IMR-90 (cell line): Measurements from ENCODE around the gene MUC5AC. TPM values are rescaled to one million over a fixed set of nuclear protein-coding genes. Genes with fewer than 3 reads are reported as not detected.

ENCODE experiments used
- ATAC-seq: fragments of 200-7000 bp; cut with Tn5 transposase; 2 replicates; pipeline ENCODE4 v1.9.1; 2020; ENCODE audit warnings: low read depth, mild to moderate bottlenecking, moderate library complexity
- BruUV-seq: library from RNA; stranded (reverse); fragments of 400-500 nt; replicated peaks from 2 replicates; lab custom pipeline; 2021; lab: Mats Ljungman, UMichigan
- CTCF ChIA-PET: fragments of 300-600 bp; formaldehyde crosslinking; extraction: SDS; loops from one replicate; lab custom pipeline; 2021; ENCODE audit warnings: antibody characterized with exemption; lab: Yijun Ruan, JAX
- POLR2A ChIA-PET: fragments of 300-600 bp; sonication (Branson Sonifier 250); formaldehyde crosslinking; loops from one replicate; lab custom pipeline; 2022; ENCODE audit warnings: antibody characterized with exemption; ENCODE audit not compliant: unreplicated experiment; lab: Charles Lee
- DNase-seq: peaks from one replicate; pipeline ENCODE4 v3.0.0; 2013
- H2AFZ ChIP-seq: replicated peaks from 2 replicates; pipeline ENCODE3; 2013; ENCODE audit warnings: low read length, mild to moderate bottlenecking; ENCODE audit not compliant: poor library complexity
- H2AK5ac ChIP-seq: 2 replicates; pipeline ENCODE4 v1.6.1; 2013; ENCODE audit warnings: low read depth, low read length, inconsistent platforms
- H2AK9ac ChIP-seq: replicated peaks from 2 replicates; pipeline ENCODE3; 2013; ENCODE audit warnings: mild to moderate bottlenecking, low read depth, low read length, moderate library complexity; ENCODE audit not compliant: poor library complexity
- H2BK120ac ChIP-seq: 2 replicates; pipeline ENCODE4 v1.6.1; 2013; ENCODE audit warnings: low read depth, low read length, inconsistent platforms
- H2BK15ac ChIP-seq: 3 replicates; pipeline ENCODE4 v1.6.1; 2013; ENCODE audit warnings: low read depth, low read length, inconsistent platforms
- H2BK20ac ChIP-seq: 2 replicates; pipeline ENCODE4 v1.6.1; 2013; ENCODE audit warnings: low read depth, mild to moderate bottlenecking, inconsistent platforms, low read length, moderate library complexity
- H2BK5ac ChIP-seq: 2 replicates; pipeline ENCODE4 v1.6.1; 2013; ENCODE audit warnings: mild to moderate bottlenecking, low read depth, low read length, inconsistent platforms; ENCODE audit not compliant: poor library complexity, severe bottlenecking
- H3K14ac ChIP-seq: replicated peaks from 2 replicates; pipeline ENCODE4 v1.6.1; 2013; ENCODE audit warnings: low read depth, low read length, inconsistent platforms
- H3K18ac ChIP-seq: 2 replicates; pipeline ENCODE4 v1.6.1; 2013; ENCODE audit warnings: low read depth, low read length, control low read depth
- H3K23ac ChIP-seq: 2 replicates; pipeline ENCODE4 v1.6.1; 2013; ENCODE audit warnings: low read depth, low read length, inconsistent platforms
- H3K27ac ChIP-seq: 2 replicates; pipeline ENCODE4 v1.5.1; 2013; ENCODE audit warnings: mild to moderate bottlenecking, control low read depth, low read length; ENCODE audit not compliant: insufficient read depth
- H3K27me3 ChIP-seq: 2 replicates; pipeline ENCODE4 v1.6.1; 2013; ENCODE audit warnings: low read length; ENCODE audit not compliant: control insufficient read depth, insufficient read depth
- H3K36me3 ChIP-seq: 2 replicates; pipeline ENCODE4 v1.6.1; 2013; ENCODE audit warnings: low read length, mixed read lengths; ENCODE audit not compliant: control insufficient read depth, insufficient read depth
- H3K4ac ChIP-seq: 2 replicates; pipeline ENCODE4 v1.6.1; 2013; ENCODE audit warnings: low read depth, low read length, inconsistent platforms
- H3K4me1 ChIP-seq: 2 replicates; pipeline ENCODE4 v1.6.1; 2013; ENCODE audit warnings: low read length, mixed read lengths; ENCODE audit not compliant: control insufficient read depth, insufficient read depth
- H3K4me2 ChIP-seq: 2 replicates; pipeline ENCODE4 v1.6.1; 2013; ENCODE audit warnings: low read depth, mild to moderate bottlenecking, control low read depth, low read length, moderate library complexity
- H3K4me3 ChIP-seq: 2 replicates; pipeline ENCODE4 v1.5.1; 2013; ENCODE audit warnings: low read depth, mild to moderate bottlenecking, control low read depth, low read length, moderate library complexity; ENCODE audit not compliant: insufficient read depth
- H3K56ac ChIP-seq: 2 replicates; pipeline ENCODE4 v1.6.1; 2013; ENCODE audit warnings: low read length, inconsistent platforms; ENCODE audit not compliant: insufficient read depth; ENCODE audit errors: extremely low read depth
- H3K79me1 ChIP-seq, 2 experiments: 2 replicates each; pipeline ENCODE4 v1.6.1; 2013; ENCODE audit warnings: low read length in 2 of 2, inconsistent platforms in 1 of 2, low read depth in 1 of 2
- H3K9ac ChIP-seq: 2 replicates; pipeline ENCODE4 v1.6.1; 2013; ENCODE audit warnings: low read depth, low read length, control low read depth
- H3K9me1 ChIP-seq: 2 replicates; pipeline ENCODE4 v1.6.1; 2013; ENCODE audit warnings: low read length, inconsistent platforms; ENCODE audit not compliant: insufficient read depth
- H3K9me3 ChIP-seq: 2 replicates; pipeline ENCODE4 v1.6.1; 2013; ENCODE audit warnings: low read length; ENCODE audit not compliant: control insufficient read depth, insufficient read depth
- H4K20me1 ChIP-seq: 2 replicates; pipeline ENCODE4 v1.6.1; 2013; ENCODE audit warnings: low read length, inconsistent platforms; ENCODE audit not compliant: insufficient read depth
- H4K5ac ChIP-seq: 2 replicates; pipeline ENCODE4 v1.6.1; 2013; ENCODE audit warnings: mild to moderate bottlenecking, low read depth, low read length, control low read depth
- H4K8ac ChIP-seq, 2 experiments: 2 replicates each; pipeline ENCODE4 v1.6.1; 2013; ENCODE audit warnings: low read depth in 2 of 2, low read length in 2 of 2, control low read depth in 1 of 2, inconsistent platforms in 1 of 2
- H4K91ac ChIP-seq: 2 replicates; pipeline ENCODE4 v1.6.1; 2013; ENCODE audit warnings: low read depth, low read length, inconsistent platforms; ENCODE audit not compliant: insufficient read depth
- CEBPB ChIP-seq: IDR thresholded peaks from 2 replicates; pipeline ENCODE4 v1.6.1; 2012; ENCODE audit warnings: low read depth, low read length, improper control_type of control experiment
- FOS ChIP-seq: fragments of 150-350 bp; IDR thresholded peaks from 2 replicates; pipeline ENCODE4 v1.6.1; 2016; ENCODE audit warnings: low read depth, low read length
- MAZ ChIP-seq: IDR thresholded peaks from 2 replicates; pipeline ENCODE4 v1.6.1; 2012; ENCODE audit warnings: low read depth, mild to moderate bottlenecking, low read length, improper control_type of control experiment, moderate library complexity, borderline replicate concordance
- NFE2L2 ChIP-seq: fragments of 150-350 bp; IDR thresholded peaks from 2 replicates; pipeline ENCODE4 v1.6.1; 2016; ENCODE audit warnings: low read depth, mild to moderate bottlenecking, low read length
- POLR2A ChIP-seq: IDR thresholded peaks from 2 replicates; pipeline ENCODE4 v1.6.1; 2012; ENCODE audit warnings: mild to moderate bottlenecking, low read depth, low read length
- RFX5 ChIP-seq: IDR thresholded peaks from 2 replicates; pipeline ENCODE4 v1.8.0; 2012; ENCODE audit warnings: low read depth, mild to moderate bottlenecking, low read length, moderate library complexity
- WGBS, 2 experiments: methylation state at CpG; one replicate each; pipeline versions ENCODE4 v1.1.5 to v1.1.7; 2013; ENCODE audit warnings: missing lambda C conversion rate in 2 of 2; ENCODE audit not compliant: insufficient read length in 1 of 2; ENCODE audit errors: extremely low coverage in 2 of 2; 5-methylcytosine and 5-hydroxymethylcytosine counted together
- dilution Hi-C: fragments of 300-500 bp; cut with HindIII; formaldehyde crosslinking; loops from one replicate; pipeline ENCODE4 v1.14.3; 2018; ENCODE audit warnings: low sequenced_read_pairs; ENCODE audit not compliant: unreplicated experiment
- in situ Hi-C: fragments of 300-500 bp; cut with MboI; formaldehyde crosslinking; loops from 3 replicates; pipeline ENCODE4 v1.14.3; 2019; ENCODE audit warnings: low sequenced_read_pairs, inconsistent platforms, mixed read lengths
- intact Hi-C: fragments of 100-400 bp; cut with micrococcal nuclease; formaldehyde crosslinking; loops from 2 replicates; pipeline ENCODE4 v1.10.0; 2022
- polyA plus RNA-seq, 3 experiments: library from polyadenylated mRNA; depleted of rRNA; stranded (reverse); fragments of >200 nt; gene quantifications; 2 replicates each; pipeline ENCODE4 v1.2.3, GENCODE V29; 2012; ENCODE audit warnings: low replicate concordance in 1 of 3
- total RNA-seq: library from RNA; depleted of rRNA; stranded (reverse); fragments of >200 nt; gene quantifications from 2 replicates; pipeline ENCODE4 v1.2.3, GENCODE V29; 2012

The MUC5AC gene
- total and polyA plus RNA-seq, 2 of the 4 experiments (the other 2 are of a cell fraction): 0.02 TPM; not detected in 1

DNA sequence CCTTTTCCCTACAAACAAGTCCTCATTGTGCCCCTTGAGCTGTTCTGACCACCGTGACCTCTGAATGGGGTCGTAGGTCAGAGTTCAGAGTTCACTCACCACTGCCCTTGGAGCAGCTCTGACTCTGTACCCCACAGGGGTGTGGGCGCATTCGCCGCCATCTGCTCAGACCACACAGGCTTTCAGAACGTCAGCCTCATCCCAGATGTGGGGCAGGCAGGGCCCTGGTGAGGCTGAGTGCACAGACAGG lies 50.3 kb downstream of the MUC5AC start (continued):
- TF ChIP-seq POLR2A (no peak), CEBPB (no peak), MAZ (no peak), FOS (no peak)

GRCh38 chr11:1208394-1209261 lies 50.9 kb downstream of the MUC5AC start:
- DNase-seq (no peak), ATAC-seq (no peak)
- Histone ChIP-seq H3K4me3 (no peak overlapping the region), H2BK15ac (no peak overlapping the region), H3K9me3 (peaks cover 4% of the 10 kb centered on the region), H4K91ac (no peak overlapping the region), H4K5ac (no peak overlapping the region), H3K27me3 (peaks cover 10% of the 10 kb centered on the region), H2BK120ac (no peak overlapping the region), H3K14ac (no peak overlapping the region), H3K4me2 (no peak overlapping the region), H3K9me1 (no peaks in the 10 kb centered on the region), H4K8ac (no peak overlapping the region), H2AK9ac (no peak overlapping the region), H3K56ac (no peak overlapping the region), H2BK20ac (no peak overlapping the region), H3K23ac (no peak overlapping the region), H3K4ac (no peak overlapping the region), H3K4me1 (no peaks in the 10 kb centered on the region), H3K18ac (no peak overlapping the region), H4K20me1 (no peaks in the 10 kb centered on the region), H2AFZ (no peak overlapping the region), H3K79me1 (no peaks in the 10 kb centered on the region), H3K9ac (no peak overlapping the region), H3K36me3 (no peaks in the 10 kb centered on the region), H2BK5ac (no peak overlapping the region), H2AK5ac (no peak overlapping the region), H3K27ac (no peak overlapping the region)
- intact Hi-C loops (no loop called here), dilution Hi-C loops (no loop called here), in situ Hi-C loops (loop anchor here (25.0 kb wide), 1 partner anchor 304 kb away; no protein-coding TSS in a partner anchor)
- CTCF ChIA-PET: no interaction called here
- TF ChIP-seq RFX5 (no peak), NFE2L2 (no peak)
- BruUV-seq: no TSS peak
- 90% methylated on average over 25 of the region's 39 CpGs; no CpG with 5 or more reads in 1 of the 2 experiments for WGBS, 2 experiments
- POLR2A ChIA-PET: no interaction called here
